GM18861 (cell line): ENCODE data around the gene KCNJ16.

Experiments used
- ATAC-seq: cut with Tn5 transposase; IDR thresholded peaks from one replicate; pipeline ENCODE4 v1.9.1; 2021; ENCODE audit not compliant: unreplicated experiment

The KCNJ16 gene

GRCh38 chr17:70067134-70067533 lies 7.9 kb upstream of the KCNJ16 start:
- no peak for ATAC-seq

GRCh38 chr17:70070305-70071027 lies 4.6 kb upstream of the KCNJ16 start:
- ATAC-seq: no peak

GRCh38 chr17:70071127-70071526 lies 3.9 kb upstream of the KCNJ16 start:
- no peak for ATAC-seq

GRCh38 chr17:70071620-70072019 lies 3.4 kb upstream of the KCNJ16 start:
- no peak for ATAC-seq

GRCh38 chr17:70072546-70073309 lies 2.3 kb upstream of the KCNJ16 start:
- no peak for ATAC-seq

GRCh38 chr17:70073310-70073709 lies 1.7 kb upstream of the KCNJ16 start:
- ATAC-seq: no peak

- no peak for ATAC-seq
Observed at GRCh38 chr17:70073799-70074198, 1.2 kb upstream of the KCNJ16 start.

GRCh38 chr17:70074236-70074830 lies 692 bp upstream of the KCNJ16 start:
- no peak for ATAC-seq

GRCh38 chr17:70076189-70076588 lies 1.2 kb downstream of the KCNJ16 start:
- no peak for ATAC-seq

- no peak for ATAC-seq
Observed at GRCh38 chr17:70076831-70077230, 1.8 kb downstream of the KCNJ16 start.

- ATAC-seq: no peak
Observed at GRCh38 chr17:70078549-70078948, 3.5 kb downstream of the KCNJ16 start.

- ATAC-seq: no peak
Observed at GRCh38 chr17:70078994-70079531, 4.0 kb downstream of the KCNJ16 start.

GRCh38 chr17:70080541-70081347 lies 5.7 kb downstream of the KCNJ16 start:
- no peak for ATAC-seq

GRCh38 chr17:70081885-70082284 lies 6.9 kb downstream of the KCNJ16 start:
- no peak for ATAC-seq

GRCh38 chr17:70084476-70084875 lies 9.5 kb downstream of the KCNJ16 start:
- ATAC-seq: no peak

- ATAC-seq: no peak
Observed at GRCh38 chr17:70086516-70086915, 11.5 kb downstream of the KCNJ16 start.

- no peak for ATAC-seq
Observed at GRCh38 chr17:70089513-70090148, 14.6 kb downstream of the KCNJ16 start.

- no peak for ATAC-seq
Observed at GRCh38 chr17:70091005-70091568, 16.1 kb downstream of the KCNJ16 start.

- ATAC-seq: no peak
Observed at GRCh38 chr17:70091696-70092095, 16.7 kb downstream of the KCNJ16 start.

- no peak for ATAC-seq
Observed at GRCh38 chr17:70093163-70093562, 18.1 kb downstream of the KCNJ16 start.
